Activated CD4-positive, alpha-beta T cell treated with anti-CD3 and anti-CD28 coated beads for 36 hours (primary cell): Measurements from ENCODE around the gene ACOX3. TPM values are rescaled to one million over a fixed set of nuclear protein-coding genes. Genes with fewer than 3 reads are reported as not detected.
"Not testable (repeated sequence)": the region's sequence is repeated elsewhere in the genome, so short reads cannot be mapped to it uniquely, and the experiment has no call there.

ENCODE experiments used
- ATAC-seq: fragments of 200-7000 bp; cut with Tn5 transposase; one replicate; pipeline ENCODE4 v1.10.0; 2021; ENCODE audit warnings: mild to moderate bottlenecking, moderate library complexity
- CTCF ChIA-PET: fragments of 350-600 bp; sonication (Branson Sonifier 250); formaldehyde crosslinking; loops from one replicate; lab custom pipeline; 2021; ENCODE audit warnings: antibody characterized with exemption; lab: Charles Lee
- POLR2A ChIA-PET: fragments of 350-600 bp; sonication (Branson Sonifier 250); formaldehyde crosslinking; loops from one replicate; lab custom pipeline; 2021; ENCODE audit warnings: antibody characterized with exemption, inconsistent platforms; lab: Charles Lee
- DNase-seq: peaks from one replicate; pipeline ENCODE4 v3.0.0-alpha.2; 2020
- H3K27ac Mint-ChIP-seq: one replicate; pipeline ENCODE4 v1.8.0; 2021; ENCODE audit warnings: mixed read lengths
- H3K27me3 Mint-ChIP-seq: one replicate; pipeline ENCODE4 v1.8.0; 2021; ENCODE audit warnings: mixed read lengths
- H3K36me3 Mint-ChIP-seq: one replicate; pipeline ENCODE4 v1.8.0; 2021; ENCODE audit warnings: low read depth, mixed read lengths
- H3K4me1 Mint-ChIP-seq: one replicate; pipeline ENCODE4 v1.8.0; 2021; ENCODE audit warnings: mixed read lengths
- H3K4me3 Mint-ChIP-seq: one replicate; pipeline ENCODE4 v1.8.0; 2021; ENCODE audit warnings: mild to moderate bottlenecking, moderate library complexity, mixed read lengths
- H3K9me3 Mint-ChIP-seq: one replicate; pipeline ENCODE4 v1.8.0; 2021; ENCODE audit warnings: low read depth, mixed read lengths
- intact Hi-C, 2 experiments: fragments of 100-400 bp; cut with DNase I in 1 of 2; cut with micrococcal nuclease in 1 of 2; formaldehyde crosslinking; loops; one replicate each; pipeline versions ENCODE4 v1.14.2 to v1.15.1; 2022 to 2024; cut with DNase I, micrococcal nuclease
- total RNA-seq, 2 experiments: library from RNA; stranded (reverse); gene quantifications; one replicate each; pipeline ENCODE4 v1.2.3, GENCODE V29; 2021

The ACOX3 gene
- total RNA-seq, 2 experiments from 2014 or later: 20.5 to 29.3 TPM

- POLR2A ChIA-PET: no interaction called here
- no peaks in the 10 kb centered on the region for H3K9me3 Mint-ChIP-seq
- no peaks in the 10 kb centered on the region for H3K36me3 Mint-ChIP-seq
- ATAC-seq (no peak), DNase-seq (no peak)
- CTCF ChIA-PET: no interaction called here
- H3K4me3 Mint-ChIP-seq: no peak overlapping the region
- intact Hi-C loops: no loop called here
- H3K27me3 Mint-ChIP-seq: no peaks in the 10 kb centered on the region
- no peaks in the 10 kb centered on the region for H3K4me1 Mint-ChIP-seq
- no peak overlapping the region for H3K27ac Mint-ChIP-seq
Measured at GRCh38 chr4:8355306-8355705, 85.2 kb downstream of the ACOX3 start.

GRCh38 chr4:8353912-8354453, 86.5 kb downstream of the ACOX3 start:
- no peaks in the 10 kb centered on the region for H3K36me3 Mint-ChIP-seq
- intact Hi-C loops: no loop called here
- no peak overlapping the region for H3K27ac Mint-ChIP-seq
- CTCF ChIA-PET: no interaction called here
- no peaks in the 10 kb centered on the region for H3K9me3 Mint-ChIP-seq
- H3K4me1 Mint-ChIP-seq: no peaks in the 10 kb centered on the region
- H3K4me3 Mint-ChIP-seq: no peak overlapping the region
- H3K27me3 Mint-ChIP-seq: no peaks in the 10 kb centered on the region
- DNase-seq (no peak), ATAC-seq (no peak)
- POLR2A ChIA-PET: no interaction called here

- H3K4me1 Mint-ChIP-seq: no peaks in the 10 kb centered on the region
- intact Hi-C loops: no loop called here
- H3K4me3 Mint-ChIP-seq: no peak overlapping the region
- DNase-seq (no peak), ATAC-seq (no peak)
- no peak overlapping the region for H3K27ac Mint-ChIP-seq
- ChIA-PET CTCF (no interaction called here), POLR2A (no interaction called here)
- no peaks in the 10 kb centered on the region for H3K9me3 Mint-ChIP-seq
- H3K27me3 Mint-ChIP-seq: no peaks in the 10 kb centered on the region
- H3K36me3 Mint-ChIP-seq: no peaks in the 10 kb centered on the region
Measured at GRCh38 chr4:8353158-8353669, 87.3 kb downstream of the ACOX3 start.

- no peak overlapping the region for H3K4me3 Mint-ChIP-seq
- H3K36me3 Mint-ChIP-seq: no peaks in the 10 kb centered on the region
- ATAC-seq (no peak), DNase-seq (no peak)
- no peaks in the 10 kb centered on the region for H3K9me3 Mint-ChIP-seq
- H3K27me3 Mint-ChIP-seq: no peaks in the 10 kb centered on the region
- no peaks in the 10 kb centered on the region for H3K4me1 Mint-ChIP-seq
- CTCF ChIA-PET: no interaction called here
- H3K27ac Mint-ChIP-seq: no peak overlapping the region
- intact Hi-C loops: no loop called here
- POLR2A ChIA-PET: no interaction called here
Measured at GRCh38 chr4:8352368-8353157, 88.0 kb downstream of the ACOX3 start.

GRCh38 chr4:8351931-8352367, 88.6 kb downstream of the ACOX3 start:
- intact Hi-C loops: no loop called here
- no peaks in the 10 kb centered on the region for H3K9me3 Mint-ChIP-seq
- ATAC-seq (no peak), DNase-seq (no peak)
- no peak overlapping the region for H3K27ac Mint-ChIP-seq
- H3K4me3 Mint-ChIP-seq: no peak overlapping the region
- no peaks in the 10 kb centered on the region for H3K36me3 Mint-ChIP-seq
- ChIA-PET CTCF (no interaction called here), POLR2A (no interaction called here)
- H3K4me1 Mint-ChIP-seq: no peaks in the 10 kb centered on the region
- no peaks in the 10 kb centered on the region for H3K27me3 Mint-ChIP-seq

GRCh38 chr4:8350841-8351461, 89.6 kb downstream of the ACOX3 start:
- no peak overlapping the region for H3K27ac Mint-ChIP-seq
- ChIA-PET CTCF (no interaction called here), POLR2A (no interaction called here)
- H3K4me1 Mint-ChIP-seq: no peaks in the 10 kb centered on the region
- no peaks in the 10 kb centered on the region for H3K27me3 Mint-ChIP-seq
- no peaks in the 10 kb centered on the region for H3K36me3 Mint-ChIP-seq
- intact Hi-C loops: no loop called here
- H3K4me3 Mint-ChIP-seq: no peak overlapping the region
- no peak for DNase-seq
- no peak for ATAC-seq
- H3K9me3 Mint-ChIP-seq: no peaks in the 10 kb centered on the region

GRCh38 chr4:8350352-8350751, 90.2 kb downstream of the ACOX3 start:
- intact Hi-C loops: no loop called here
- Mint-ChIP-seq H3K4me3 (no peak overlapping the region), H3K36me3 (no peaks in the 10 kb centered on the region), H3K4me1 (no peaks in the 10 kb centered on the region), H3K9me3 (no peaks in the 10 kb centered on the region), H3K27ac (no peak overlapping the region), H3K27me3 (no peaks in the 10 kb centered on the region)
- ChIA-PET POLR2A (no interaction called here), CTCF (no interaction called here)
- DNase-seq (no peak), ATAC-seq (no peak)

- H3K27ac Mint-ChIP-seq: no peak overlapping the region
- no peak for ATAC-seq
- CTCF ChIA-PET: interaction anchor here (0.8 kb wide), 1 partner anchor 108 kb away, joined by 3 read pairs; no protein-coding TSS in a partner anchor
- no peaks in the 10 kb centered on the region for H3K4me1 Mint-ChIP-seq
- no peaks in the 10 kb centered on the region for H3K36me3 Mint-ChIP-seq
- intact Hi-C loops: no loop called here
- no peaks in the 10 kb centered on the region for H3K9me3 Mint-ChIP-seq
- POLR2A ChIA-PET: no interaction called here
- DNase-seq: no peak
- no peak overlapping the region for H3K4me3 Mint-ChIP-seq
- H3K27me3 Mint-ChIP-seq: no peaks in the 10 kb centered on the region
Measured at GRCh38 chr4:8349664-8350236, 90.8 kb downstream of the ACOX3 start.

GRCh38 chr4:8349236-8349635, 91.3 kb downstream of the ACOX3 start:
- POLR2A ChIA-PET, ATAC-seq, intact Hi-C loops, H3K27me3 Mint-ChIP-seq, H3K27ac Mint-ChIP-seq, H3K36me3 Mint-ChIP-seq, DNase-seq, H3K4me1 Mint-ChIP-seq, H3K4me3 Mint-ChIP-seq, H3K9me3 Mint-ChIP-seq: not testable (repeated sequence)
- CTCF ChIA-PET: interaction anchor here (0.8 kb wide), 1 partner anchor 107 kb away, joined by 3 read pairs; no protein-coding TSS in a partner anchor

GRCh38 chr4:8348071-8348470, 92.5 kb downstream of the ACOX3 start:
- POLR2A ChIA-PET: no interaction called here
- H3K9me3 Mint-ChIP-seq: no peaks in the 10 kb centered on the region
- no peaks in the 10 kb centered on the region for H3K27me3 Mint-ChIP-seq
- H3K27ac Mint-ChIP-seq: no peak overlapping the region
- intact Hi-C loops: no loop called here
- H3K4me1 Mint-ChIP-seq: no peaks in the 10 kb centered on the region
- ATAC-seq (no peak), DNase-seq (no peak)
- H3K36me3 Mint-ChIP-seq: no peaks in the 10 kb centered on the region
- no peak overlapping the region for H3K4me3 Mint-ChIP-seq
- CTCF ChIA-PET: no interaction called here

GRCh38 chr4:8347660-8348059, 92.9 kb downstream of the ACOX3 start:
- Mint-ChIP-seq H3K27me3 (no peaks in the 10 kb centered on the region), H3K4me3 (no peak overlapping the region), H3K4me1 (no peaks in the 10 kb centered on the region), H3K27ac (no peak overlapping the region), H3K9me3 (no peaks in the 10 kb centered on the region), H3K36me3 (no peaks in the 10 kb centered on the region)
- ChIA-PET POLR2A (no interaction called here), CTCF (no interaction called here)
- DNase-seq (no peak), ATAC-seq (no peak)
- intact Hi-C loops: no loop called here
